GM23248 (cell line): ENCODE results near the gene ATG2B.

Experiments used
- EZH2 ChIP-seq: fragments of 200-600 bp; sonication (generic); IDR thresholded peaks from 2 replicates; pipeline ENCODE4 v1.6.1; 2018; ENCODE audit warnings: antibody characterized with exemption, mild to moderate bottlenecking; ENCODE audit not compliant: insufficient read depth, poor library complexity, severe bottlenecking
- EZH2phosphoT487 ChIP-seq: fragments of 200-600 bp; sonication (generic); IDR thresholded peaks from 2 replicates; pipeline ENCODE4 v1.6.1; 2018; ENCODE audit warnings: antibody characterized with exemption, moderate library complexity, mild to moderate bottlenecking, low read depth; ENCODE audit not compliant: insufficient read depth

DNA sequence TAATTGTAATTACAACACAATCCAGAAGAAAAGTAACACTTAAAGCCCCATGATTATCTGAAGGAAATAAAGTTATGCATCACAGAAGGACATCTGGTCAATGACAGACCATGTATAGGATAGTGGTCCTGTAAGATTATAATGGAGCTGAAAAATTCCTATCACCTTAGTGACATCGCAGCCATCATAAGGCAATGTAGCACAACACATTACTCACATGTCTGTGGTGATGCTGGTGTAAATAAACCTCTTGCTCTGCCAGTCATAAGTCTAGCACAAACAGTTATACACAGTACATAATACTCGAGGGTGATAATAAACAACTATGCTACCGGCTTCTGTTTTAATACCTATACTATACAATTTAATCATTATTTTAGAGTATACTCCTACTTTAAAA is 11.2 kb downstream of the ATG2B start:
- TF ChIP-seq EZH2 (no peak), EZH2phosphoT487 (no peak)
